Esophagus squamous epithelium (tissue), 4 donors: ENCODE measurements around the gene IMMP2L.

Experiments used
- POLR2A ChIP-seq, 4 donors: fragments of 450-650 bp; IDR thresholded peaks; one replicate each; pipeline ENCODE4 v1.6.1; 2017; ENCODE audit warnings: antibody characterized with exemption in 4 of 4, mild to moderate bottlenecking in 4 of 4, moderate library complexity in 3 of 4
- TF ChIP-seq, protein P1 (sequence below), 6 experiments: fragments of 450-650 bp in 4 of 6; fragments of 200-600 bp in 2 of 6; sonication (generic) in 2 of 6; IDR thresholded peaks; one replicate each; pipeline ENCODE4 v1.5.1; 2016 to 2019; ENCODE audit warnings: antibody characterized with exemption in 6 of 6, mild to moderate bottlenecking in 4 of 6, moderate library complexity in 4 of 6

DNA sequence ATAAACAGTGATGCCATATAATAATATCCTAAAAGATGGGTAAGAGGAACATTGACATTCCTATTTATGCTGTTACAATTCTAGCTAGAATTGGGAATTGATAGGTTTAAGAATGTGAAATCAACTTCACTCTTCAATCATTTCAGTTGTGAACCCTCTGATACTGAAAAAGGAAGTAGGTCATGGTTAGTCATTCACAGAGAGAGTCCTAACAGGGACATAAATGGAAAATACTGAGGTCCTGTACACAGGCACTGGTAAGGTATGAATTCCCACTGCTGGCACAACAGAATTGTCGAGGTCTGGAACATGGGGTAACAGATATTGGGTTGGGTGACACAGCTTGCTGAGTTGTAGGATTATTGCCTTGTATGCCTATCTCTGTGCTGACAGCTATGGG lies 760.8 kb downstream of the IMMP2L start:
- TF ChIP-seq, protein P1, sequence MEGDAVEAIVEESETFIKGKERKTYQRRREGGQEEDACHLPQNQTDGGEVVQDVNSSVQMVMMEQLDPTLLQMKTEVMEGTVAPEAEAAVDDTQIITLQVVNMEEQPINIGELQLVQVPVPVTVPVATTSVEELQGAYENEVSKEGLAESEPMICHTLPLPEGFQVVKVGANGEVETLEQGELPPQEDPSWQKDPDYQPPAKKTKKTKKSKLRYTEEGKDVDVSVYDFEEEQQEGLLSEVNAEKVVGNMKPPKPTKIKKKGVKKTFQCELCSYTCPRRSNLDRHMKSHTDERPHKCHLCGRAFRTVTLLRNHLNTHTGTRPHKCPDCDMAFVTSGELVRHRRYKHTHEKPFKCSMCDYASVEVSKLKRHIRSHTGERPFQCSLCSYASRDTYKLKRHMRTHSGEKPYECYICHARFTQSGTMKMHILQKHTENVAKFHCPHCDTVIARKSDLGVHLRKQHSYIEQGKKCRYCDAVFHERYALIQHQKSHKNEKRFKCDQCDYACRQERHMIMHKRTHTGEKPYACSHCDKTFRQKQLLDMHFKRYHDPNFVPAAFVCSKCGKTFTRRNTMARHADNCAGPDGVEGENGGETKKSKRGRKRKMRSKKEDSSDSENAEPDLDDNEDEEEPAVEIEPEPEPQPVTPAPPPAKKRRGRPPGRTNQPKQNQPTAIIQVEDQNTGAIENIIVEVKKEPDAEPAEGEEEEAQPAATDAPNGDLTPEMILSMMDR (IDR thresholded peaks at IDR 0.05), result no peak
- no peak for TF ChIP-seq POLR2A (IDR thresholded peaks at IDR 0.05)
